GM10266 (cell line): ENCODE measurements around the gene FAM89A.
"Not testable (repeated sequence)": the region's sequence is repeated elsewhere in the genome, so short reads cannot be mapped to it uniquely, and the experiment has no call there.

Experiments used
- DNase-seq: peaks from one replicate; pipeline ENCODE4 v3.0.0; 2012; ENCODE audit errors: extremely low spot score
- CTCF ChIP-seq: IDR thresholded peaks from 2 replicates; pipeline ENCODE4 v1.5.1; 2012; ENCODE audit warnings: mild to moderate bottlenecking, low read depth; ENCODE audit not compliant: control insufficient read depth, insufficient read depth; ENCODE audit errors: missing control alignments

The FAM89A gene

GRCh38 chr1:231000639-231001038 is 39.4 kb downstream of the FAM89A start:
- no peak for TF ChIP-seq CTCF
- DNase-seq = no peak

- DNase-seq = no peak
Measured at GRCh38 chr1:231000201-231000600, 39.9 kb downstream of the FAM89A start.

GRCh38 chr1:230994860-230995259 is 45.2 kb downstream of the FAM89A start:
- DNase-seq = no peak
- no peak for TF ChIP-seq CTCF

More at GRCh38 chr1:231000201-231000600, 39.9 kb downstream of the FAM89A start:
- no peak for TF ChIP-seq CTCF

GRCh38 chr1:230992100-230992774 is 47.8 kb downstream of the FAM89A start:
- DNase-seq = no peak
- no peak for TF ChIP-seq CTCF

- no peak for TF ChIP-seq CTCF
- DNase-seq = no peak
Measured at GRCh38 chr1:230987448-230987847, 52.6 kb downstream of the FAM89A start.

- DNase-seq = no peak
- no peak for TF ChIP-seq CTCF
Measured at GRCh38 chr1:230986976-230987375, 53.1 kb downstream of the FAM89A start.

- TF ChIP-seq CTCF = no peak
- no peak for DNase-seq
Measured at GRCh38 chr1:230985711-230986110, 54.3 kb downstream of the FAM89A start.

- not testable (repeated sequence) for DNase-seq
Measured at GRCh38 chr1:230984622-230985515, 55.2 kb downstream of the FAM89A start.
